GM20431 (cell line): ENCODE results near the gene RBMS2.

Experiments used
- in situ Hi-C: fragments of 300-500 bp; cut with MseI, MboI; formaldehyde crosslinking; loops from one replicate; pipeline ENCODE4 v1.15.0; 2020; ENCODE audit warnings: low sequenced_read_pairs; ENCODE audit not compliant: unreplicated experiment

The RBMS2 gene

DNA sequence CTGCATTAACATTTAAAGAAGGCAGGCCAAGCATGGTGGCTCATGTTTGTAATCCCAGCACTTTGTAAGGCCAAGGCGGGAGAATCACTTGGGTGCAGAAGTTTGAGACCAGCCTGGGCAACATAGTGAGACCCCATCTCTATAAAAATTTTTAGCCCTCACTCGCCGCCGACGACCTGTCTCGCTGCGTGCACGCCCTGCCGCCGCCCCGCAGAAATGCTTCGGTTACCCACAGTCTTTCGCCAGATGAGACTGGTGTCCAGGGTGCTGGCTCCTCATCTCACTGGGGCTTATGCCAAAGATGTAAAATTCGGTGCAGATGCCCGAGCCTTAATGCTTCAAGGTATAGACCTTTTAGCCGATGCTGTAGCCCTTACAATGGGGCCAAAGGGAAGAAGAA lies 10.8 kb upstream of the RBMS2 start:
- in situ Hi-C loops: loop anchor here (10.0 kb wide), 1 partner anchor 54 kb away; no protein-coding TSS in a partner anchor

DNA sequence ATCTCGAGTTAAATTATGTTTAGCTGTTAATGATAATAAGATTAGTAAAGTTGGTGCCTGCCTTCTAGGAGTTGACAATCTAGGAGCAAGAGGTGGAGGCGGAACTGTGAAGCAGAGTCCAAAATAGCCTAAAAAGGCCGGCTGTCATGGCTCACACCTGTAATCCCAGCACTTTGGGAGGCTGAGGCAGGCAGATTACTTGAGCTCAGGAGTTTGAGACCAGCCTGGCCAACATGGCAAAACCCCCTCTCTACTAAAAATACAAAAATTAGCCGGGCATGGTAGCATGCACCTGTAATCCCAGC lies 7.7 kb upstream of the RBMS2 start:
- in situ Hi-C loops: loop anchor here (10.0 kb wide), 1 partner anchor 51 kb away; no protein-coding TSS in a partner anchor

DNA sequence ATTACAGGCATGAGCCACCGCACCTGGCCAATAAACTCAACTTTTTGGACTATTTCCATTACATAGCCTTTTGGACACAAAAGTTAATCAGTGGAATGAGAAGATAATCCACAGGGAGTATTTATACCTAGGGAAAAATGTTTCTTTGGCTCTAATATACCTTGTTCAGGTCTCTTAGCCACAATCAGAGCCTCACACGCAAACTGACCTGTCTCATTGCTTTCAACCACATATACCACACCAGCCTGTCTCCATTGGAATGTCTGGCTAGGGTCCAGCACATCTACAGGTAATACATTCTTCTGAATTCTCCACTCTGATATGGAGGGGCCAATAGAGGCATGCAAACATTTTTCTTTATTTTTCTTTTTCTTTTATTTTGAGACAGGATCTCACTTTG lies 3.8 kb upstream of the RBMS2 start:
- in situ Hi-C loops: loop anchor here (10.0 kb wide), 1 partner anchor 47 kb away; no protein-coding TSS in a partner anchor

DNA sequence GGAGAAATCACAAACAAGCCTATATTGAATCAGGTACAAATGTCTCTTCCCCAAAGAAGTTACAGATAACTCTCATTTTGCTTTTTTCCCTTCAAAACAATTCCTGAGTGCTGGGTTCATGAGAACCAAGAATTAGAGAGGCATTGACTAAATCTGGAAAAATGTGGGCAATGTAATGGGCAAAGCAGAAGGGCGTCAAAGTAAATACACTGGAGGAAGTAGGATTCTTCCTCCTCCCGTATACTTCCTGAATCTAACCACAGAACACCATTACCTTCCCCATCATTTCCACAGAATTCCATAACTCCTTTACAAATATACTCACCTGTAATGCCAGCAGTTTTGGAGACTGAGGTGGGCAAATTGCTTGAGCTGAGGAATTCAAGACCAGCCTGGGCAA lies 3.0 kb upstream of the RBMS2 start:
- in situ Hi-C loops: loop anchor here (10.0 kb wide), 1 partner anchor 46 kb away; no protein-coding TSS in a partner anchor

DNA sequence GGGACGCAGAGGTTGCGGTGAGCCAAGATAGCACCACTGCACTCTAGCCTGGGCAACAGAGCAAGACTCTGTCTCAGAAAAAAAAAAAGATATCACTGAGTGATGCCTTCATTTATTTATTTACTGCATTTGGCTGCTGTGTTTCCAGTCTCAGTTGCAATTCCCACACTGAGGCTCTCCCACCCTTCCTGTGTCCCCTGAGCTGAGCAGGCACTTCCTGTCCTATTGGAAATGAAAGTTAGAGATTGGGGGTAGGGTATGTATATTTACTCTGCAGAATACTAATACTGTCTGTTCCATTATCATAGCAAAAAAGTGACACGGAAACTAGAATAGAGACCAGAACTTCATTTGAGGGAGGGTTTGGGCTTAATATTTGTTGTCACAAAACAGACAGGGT lies 1.6 kb upstream of the RBMS2 start:
- in situ Hi-C loops: no loop called here

DNA sequence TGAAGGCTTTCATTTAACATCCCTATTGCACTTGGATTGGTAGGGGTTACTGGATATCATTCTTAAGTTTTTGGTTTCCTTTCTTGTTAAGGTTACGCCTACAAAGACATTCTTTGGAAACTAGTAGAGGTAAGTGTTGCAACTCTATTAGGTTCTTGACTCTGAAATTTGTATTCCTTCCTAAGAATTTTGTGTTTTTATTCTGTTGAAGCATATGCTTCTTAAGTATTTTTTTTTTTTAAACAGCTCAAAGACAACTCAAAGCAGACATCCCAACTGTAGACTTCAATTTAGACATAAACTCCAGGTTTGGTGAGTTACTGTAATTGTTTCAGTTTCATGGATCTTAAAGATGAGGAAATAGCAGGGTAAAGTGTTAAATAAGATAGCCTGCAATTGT lies 1.1 kb upstream of the RBMS2 start:
- in situ Hi-C loops: no loop called here

DNA sequence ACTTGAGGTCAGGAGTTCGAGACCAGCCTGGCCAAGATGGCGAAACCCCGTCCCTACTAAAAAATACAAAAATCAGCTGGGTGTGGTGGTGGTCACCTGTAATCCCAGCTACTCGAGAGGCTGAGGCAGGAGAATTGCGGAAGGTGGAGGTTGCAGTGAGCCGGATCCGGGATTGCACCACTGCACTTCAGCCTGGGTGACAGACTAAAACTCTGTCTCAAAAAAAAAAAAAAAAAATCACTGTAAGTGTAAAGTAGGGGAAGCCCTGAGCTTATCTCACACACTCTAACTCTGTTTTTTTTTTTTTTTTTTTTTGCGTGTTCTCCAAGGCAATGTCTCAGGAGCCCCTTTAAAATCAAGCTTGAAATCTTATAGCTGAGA lies 421 bp upstream of the RBMS2 start:
- in situ Hi-C loops: no loop called here

DNA sequence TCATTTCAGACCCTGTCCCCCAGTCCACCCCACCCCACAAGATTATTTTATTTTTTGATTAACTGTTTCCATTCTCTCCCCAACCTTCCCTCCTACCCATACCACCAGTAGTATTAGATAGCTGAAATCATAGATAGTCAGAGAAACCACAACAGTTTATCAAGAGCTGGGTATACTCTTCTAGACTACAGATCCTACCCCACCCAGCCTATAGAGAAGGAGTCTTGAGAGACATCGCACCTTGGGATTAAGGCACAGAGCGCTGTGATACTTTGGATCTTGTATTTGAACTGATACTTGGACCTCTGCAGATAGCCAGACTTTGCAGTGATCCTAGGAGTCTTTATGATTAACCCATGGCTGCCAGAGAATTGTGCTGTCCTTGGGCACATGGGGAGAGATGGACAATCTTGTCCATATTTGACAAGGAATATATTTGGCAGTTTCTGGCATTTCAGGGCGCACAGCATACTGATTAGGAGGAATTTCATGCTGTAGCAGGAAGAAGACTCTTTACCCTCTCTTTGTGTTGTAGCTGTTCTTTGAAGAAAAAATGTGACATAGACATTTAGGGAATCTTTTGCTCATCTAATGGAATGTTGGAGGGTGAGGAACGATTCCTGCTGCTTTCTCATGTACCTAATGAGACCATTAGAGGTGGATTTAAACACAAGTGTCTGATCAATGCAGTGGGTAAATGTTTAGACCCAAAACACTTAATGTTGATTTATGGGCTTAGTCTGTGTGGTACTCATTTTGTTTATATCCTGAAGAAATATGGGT lies 982 bp downstream of the RBMS2 start:
- in situ Hi-C loops: no loop called here

DNA sequence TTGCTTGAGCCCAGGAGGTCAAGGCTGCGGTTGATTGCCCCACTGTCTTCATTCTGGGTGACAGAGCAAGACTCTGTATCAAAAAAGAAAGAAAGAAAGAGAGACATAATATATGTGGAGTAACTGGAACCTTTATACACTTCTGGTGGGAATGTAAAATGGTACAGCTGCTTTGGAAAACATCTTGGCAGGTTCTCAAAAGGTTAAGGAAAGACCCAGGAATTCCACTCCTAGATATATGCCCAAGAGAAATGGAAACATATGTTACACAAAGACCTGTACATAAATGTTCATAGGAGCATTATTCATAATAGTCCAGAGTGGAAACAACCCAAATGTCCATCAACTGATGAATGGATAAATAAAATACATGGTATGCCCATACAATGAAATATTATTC lies 7.2 kb downstream of the RBMS2 start:
- in situ Hi-C loops: no loop called here

DNA sequence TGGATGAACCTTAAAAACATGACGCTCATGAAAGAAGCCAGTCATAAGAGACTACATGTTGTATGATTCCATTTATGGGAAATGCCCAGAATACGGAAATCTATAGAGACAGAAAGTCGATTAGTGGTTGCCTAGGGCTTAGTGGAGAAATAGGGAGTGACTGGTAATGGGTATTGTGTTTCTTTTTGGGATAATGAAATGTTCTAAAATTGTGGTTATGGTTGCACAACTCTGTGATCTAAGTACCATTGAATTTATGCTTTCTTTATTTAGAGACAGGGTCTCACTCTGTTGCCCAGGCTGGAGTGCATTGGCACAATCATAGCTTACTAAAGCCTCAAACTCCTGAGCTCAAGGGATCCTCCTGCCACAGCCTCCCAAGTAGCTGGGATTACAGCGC lies 8.0 kb downstream of the RBMS2 start:
- in situ Hi-C loops: no loop called here

DNA sequence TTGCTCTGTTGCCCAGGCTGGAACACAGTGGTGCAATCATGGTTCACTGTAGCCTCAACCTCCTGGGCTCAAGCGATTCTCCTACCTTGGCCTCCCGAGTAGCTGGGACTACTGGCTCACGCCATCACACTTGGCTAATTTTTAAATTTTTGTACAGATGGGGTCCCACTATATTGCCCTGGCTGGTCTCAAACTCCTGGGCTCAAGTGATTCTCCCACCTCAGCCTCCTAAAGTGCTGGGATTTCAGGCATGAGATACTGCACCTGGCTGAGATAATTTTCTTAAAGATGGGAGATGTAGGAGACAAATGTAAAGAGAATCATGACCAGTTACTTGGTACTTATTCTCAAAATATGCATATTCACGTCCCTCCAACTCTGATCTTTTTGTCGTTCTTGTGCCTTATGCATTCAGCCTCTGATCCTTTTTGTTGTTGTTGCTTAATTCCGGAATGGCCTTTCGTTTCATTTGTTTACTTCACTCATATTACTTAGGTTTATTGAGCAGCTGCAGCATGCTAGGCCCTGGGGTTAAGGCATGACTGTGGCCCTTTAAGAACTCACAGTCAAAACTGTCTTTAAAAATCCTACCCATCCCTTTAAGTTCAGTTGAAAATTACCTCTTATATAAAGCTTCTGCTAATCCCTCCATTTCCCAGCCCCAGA lies 8.9 kb downstream of the RBMS2 start:
- in situ Hi-C loops: no loop called here

DNA sequence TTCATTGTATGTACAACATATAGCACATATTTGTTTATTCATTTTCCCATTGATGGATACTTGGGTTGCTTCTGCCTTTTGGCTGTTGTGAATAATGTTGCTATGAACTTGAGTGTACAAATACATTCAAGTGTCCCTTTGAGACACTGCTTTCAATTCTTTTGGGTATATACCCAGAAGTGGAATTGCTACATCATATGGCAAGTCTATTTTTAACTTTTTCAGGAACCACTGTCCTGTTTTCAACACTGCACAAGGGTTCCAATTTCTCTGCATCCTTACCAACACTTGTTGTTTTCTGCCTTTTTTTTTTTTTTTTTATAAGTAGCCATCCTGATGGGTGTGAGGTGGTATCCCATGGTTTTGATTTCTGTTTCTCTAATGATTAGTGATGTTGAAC lies 15.9 kb downstream of the RBMS2 start:
- in situ Hi-C loops: no loop called here

DNA sequence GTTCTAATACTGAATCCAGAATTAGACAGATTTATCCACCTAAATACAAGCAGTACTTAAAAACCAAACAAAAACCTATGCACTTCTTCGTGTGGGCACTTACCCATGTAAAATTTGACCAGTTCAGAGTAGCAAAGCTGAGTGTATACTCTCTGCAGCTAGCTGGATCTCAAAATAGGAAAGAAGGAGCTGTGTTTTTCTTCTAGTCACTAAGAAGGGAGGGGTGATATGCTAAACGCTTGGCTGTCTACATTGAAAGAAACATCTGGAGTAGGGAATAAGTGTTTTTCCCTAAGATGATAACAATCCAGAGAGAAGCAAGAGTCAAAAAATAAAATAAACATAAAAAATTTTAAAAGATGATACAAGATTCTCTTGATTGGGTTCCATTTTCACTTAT lies 20.0 kb downstream of the RBMS2 start:
- in situ Hi-C loops: no loop called here

DNA sequence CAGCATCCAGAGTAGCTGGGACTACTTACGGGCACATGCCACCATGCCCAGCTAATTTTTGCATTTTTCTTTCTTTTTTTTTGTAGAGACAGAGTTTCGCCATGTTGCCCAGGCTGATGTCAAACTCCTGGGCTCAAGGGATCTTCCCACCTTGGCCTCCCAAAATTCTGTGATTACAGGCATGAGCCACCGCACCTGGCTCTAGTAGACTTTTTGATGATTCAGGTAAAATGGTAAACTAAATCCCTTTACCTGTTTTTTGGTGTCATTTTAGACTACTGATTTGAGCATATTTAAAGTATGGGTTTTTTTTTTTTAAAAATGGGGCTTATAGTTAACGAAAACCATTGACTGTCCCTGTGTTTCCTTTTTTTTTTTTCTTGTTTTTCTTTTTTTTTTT lies 20.5 kb downstream of the RBMS2 start:
- in situ Hi-C loops: no loop called here

DNA sequence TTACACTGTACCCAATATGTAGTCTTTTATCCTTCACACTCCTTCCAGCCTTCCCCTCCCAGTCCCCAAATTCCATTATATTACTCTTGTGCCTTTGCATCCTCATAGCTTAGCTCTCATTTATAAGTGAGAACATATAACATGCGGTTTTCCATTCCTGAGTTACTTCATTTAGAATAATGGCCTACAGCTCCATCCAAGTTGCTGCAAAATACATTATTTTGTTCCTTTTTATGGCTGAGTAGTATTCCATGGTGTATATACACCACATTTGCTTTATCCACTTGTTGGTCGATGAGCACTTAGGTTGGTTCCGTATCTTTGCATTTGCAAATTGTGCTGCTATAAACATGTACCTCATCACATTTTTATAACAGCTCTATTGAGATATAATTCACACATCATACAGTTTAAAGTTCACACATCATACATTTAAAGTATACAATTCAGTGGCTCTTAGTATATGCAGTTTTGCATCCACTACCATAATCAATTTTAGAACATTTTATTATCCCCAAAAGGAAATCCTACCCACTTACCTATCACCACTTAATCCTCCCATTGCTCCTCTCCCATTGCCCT lies 23.5 kb downstream of the RBMS2 start:
- in situ Hi-C loops: no loop called here

DNA sequence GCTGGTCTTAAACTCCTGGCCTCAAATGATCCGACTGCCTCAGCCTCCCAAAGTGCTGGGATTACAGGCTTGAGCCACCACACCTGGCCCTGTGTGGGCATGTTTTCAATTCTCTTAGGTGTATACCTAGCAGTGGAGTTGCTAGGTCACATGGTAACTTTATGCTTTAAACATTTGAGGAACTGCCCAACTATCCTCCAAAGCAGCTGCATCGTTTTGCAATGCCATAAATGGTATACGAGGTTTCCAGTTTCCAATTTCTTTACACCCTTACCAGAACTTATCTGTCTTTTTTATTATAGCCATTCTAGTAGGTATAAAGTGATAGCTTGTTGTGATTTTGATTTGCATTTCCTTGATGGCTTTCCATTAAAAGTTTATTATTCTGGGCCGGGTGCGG lies 25.1 kb downstream of the RBMS2 start:
- in situ Hi-C loops: no loop called here

DNA sequence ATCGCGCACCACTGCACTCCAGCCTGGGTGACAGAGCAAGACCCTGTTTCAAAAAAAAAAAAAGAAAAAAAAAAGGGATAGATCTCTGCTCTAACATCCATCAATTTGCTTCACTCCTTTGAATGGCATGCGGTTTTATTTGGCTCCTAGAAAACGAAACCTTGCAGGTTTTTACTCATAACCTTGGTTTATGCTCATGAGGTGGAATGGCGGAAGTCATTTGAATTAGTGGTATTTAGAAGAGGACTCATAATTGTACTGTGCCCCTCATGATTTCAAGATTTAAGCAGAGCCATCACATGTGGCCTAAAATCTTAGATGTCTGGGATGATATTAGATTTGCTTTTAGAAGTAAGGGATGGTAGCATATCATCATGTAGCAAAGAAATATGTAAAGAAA lies 29.4 kb downstream of the RBMS2 start:
- in situ Hi-C loops: no loop called here

DNA sequence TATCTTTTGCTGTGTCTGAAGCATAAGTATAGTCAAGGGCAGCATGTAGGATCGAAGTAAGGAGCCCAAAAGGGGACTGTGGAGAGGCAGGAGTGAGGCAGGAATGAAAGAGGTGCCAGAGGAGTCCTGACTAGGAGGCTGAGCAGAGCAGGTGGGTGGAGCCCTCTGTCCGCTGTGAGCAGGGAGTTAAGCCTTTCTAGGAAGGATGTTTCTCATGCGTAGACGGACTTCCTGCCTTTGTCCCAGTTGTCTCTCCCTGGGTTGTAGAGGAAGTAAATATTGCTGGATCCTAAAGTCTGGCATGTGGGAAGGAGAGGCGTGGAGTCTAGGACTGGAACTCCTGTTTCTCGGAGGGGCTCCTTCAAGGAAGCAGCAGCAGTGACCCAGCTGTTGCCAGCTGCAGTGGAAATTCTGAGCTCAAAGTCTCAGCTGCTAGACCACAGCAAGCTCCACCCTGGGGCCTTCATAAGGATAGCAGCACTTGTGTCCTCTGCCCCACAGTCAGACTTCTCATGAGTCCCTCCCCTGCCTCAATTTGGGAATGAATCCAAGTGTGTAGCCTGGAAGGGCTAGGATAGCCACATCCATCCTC lies 44.0 kb downstream of the RBMS2 start:
- in situ Hi-C loops: loop anchor here (10.0 kb wide), 1 partner anchor 51 kb away; no protein-coding TSS in a partner anchor

DNA sequence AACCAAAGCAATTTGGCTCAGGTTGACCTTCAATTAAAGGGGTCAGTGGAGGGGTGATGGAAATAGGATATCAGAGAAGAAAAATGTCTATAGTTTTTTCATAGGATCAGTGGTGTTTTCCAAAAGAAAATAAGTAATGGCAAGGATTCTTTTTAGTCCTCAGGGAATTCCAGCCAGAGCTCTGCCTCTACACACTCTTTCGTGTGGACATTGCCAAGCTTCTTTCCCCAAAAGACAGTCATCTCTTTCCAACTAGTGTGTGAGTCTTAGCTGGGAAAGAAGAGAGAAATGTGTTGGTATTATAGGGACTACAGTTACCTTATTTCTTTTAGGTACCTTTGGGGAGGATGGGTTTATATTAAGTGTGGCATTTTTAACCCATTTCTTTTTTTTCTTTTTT lies 46.5 kb downstream of the RBMS2 start:
- in situ Hi-C loops: loop anchor here (10.0 kb wide), 1 partner anchor 53 kb away; no protein-coding TSS in a partner anchor

DNA sequence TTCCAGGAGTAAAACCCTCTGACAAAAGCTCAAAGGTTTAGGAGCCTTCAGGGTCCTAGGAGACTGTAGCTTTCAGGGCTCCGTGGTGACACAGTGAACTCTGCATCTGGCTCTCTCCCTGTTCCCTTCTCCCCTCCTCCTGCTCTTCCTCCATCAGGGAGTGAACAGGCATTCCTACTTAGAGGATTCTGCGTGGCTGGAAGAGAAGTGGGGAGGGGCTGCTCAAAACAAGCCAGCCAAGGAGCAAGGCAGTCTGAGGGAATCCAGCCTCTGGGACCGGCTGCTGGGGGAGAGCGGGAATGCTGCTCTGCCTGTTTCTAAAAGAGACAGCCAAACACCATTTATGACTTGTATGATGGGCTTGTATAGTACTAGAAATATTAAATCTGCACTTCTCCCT lies 49.5 kb downstream of the RBMS2 start:
- in situ Hi-C loops: no loop called here

DNA sequence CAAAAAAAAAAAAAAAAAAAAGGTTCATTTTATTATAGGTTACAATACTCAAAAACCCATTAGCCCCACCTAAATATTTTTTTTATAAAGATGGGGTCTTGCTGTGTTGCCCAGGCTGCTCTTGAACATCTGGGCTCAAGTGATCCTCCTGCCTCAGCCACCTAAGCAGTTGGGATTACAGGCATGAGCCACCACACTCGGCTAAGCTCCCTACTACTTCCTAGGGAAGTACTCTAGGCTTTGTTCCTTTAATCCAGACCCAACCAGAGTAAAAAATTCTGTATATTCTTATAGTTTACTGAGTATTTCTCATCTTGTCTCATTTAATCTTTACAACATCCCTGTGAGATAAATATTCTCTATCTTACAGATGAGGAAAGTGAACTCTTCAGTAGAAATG lies 50.7 kb downstream of the RBMS2 start:
- in situ Hi-C loops: no loop called here
